PC-9 (cell line): Measurements from ENCODE around the gene PPARA. TPM values are rescaled to one million over a fixed set of nuclear protein-coding genes. Genes with fewer than 3 reads are reported as not detected.

Experiments
- BruUV-seq: library from RNA; stranded (reverse); fragments of 400-500 nt; replicated peaks from 2 replicates; lab custom pipeline; 2021; lab: Mats Ljungman, UMichigan
- CTCF ChIA-PET: fragments of 300-600 bp; sonication (Branson Sonifier 250); formaldehyde crosslinking; loops from one replicate; lab custom pipeline; 2022; ENCODE audit warnings: antibody characterized with exemption; lab: Charles Lee
- POLR2A ChIA-PET: fragments of 300-600 bp; sonication (Branson Sonifier 250); formaldehyde crosslinking; loops from one replicate; lab custom pipeline; 2022; ENCODE audit warnings: antibody characterized with exemption; ENCODE audit not compliant: unreplicated experiment; lab: Charles Lee
- DNase-seq, 2 experiments: peaks; one replicate each; pipeline versions ENCODE4 v3.0.0 to v3.0.0-alpha.2; 2015 to 2022; ENCODE audit warnings: mixed read lengths in 1 of 2
- H2AFZ ChIP-seq: fragments of 200-600 bp; sonication (generic); 2 replicates; pipeline ENCODE4 v1.8.1; 2017; ENCODE audit warnings: antibody characterized with exemption
- H3F3A ChIP-seq: fragments of 200-600 bp; sonication (generic); 2 replicates; pipeline ENCODE4 v1.8.1; 2017; ENCODE audit warnings: antibody characterized with exemption, mild to moderate bottlenecking, low read depth; ENCODE audit not compliant: insufficient read depth
- H3K27ac ChIP-seq: fragments of 200-600 bp; sonication (generic); 2 replicates; pipeline ENCODE4 v1.6.1; 2016; ENCODE audit warnings: mixed run types
- H3K27me3 ChIP-seq: fragments of 200-600 bp; sonication (generic); 2 replicates; pipeline ENCODE4 v1.6.1; 2016; ENCODE audit warnings: low read depth, mixed run types; ENCODE audit not compliant: insufficient read depth
- H3K36me3 ChIP-seq: fragments of 200-600 bp; sonication (generic); 2 replicates; pipeline ENCODE4 v1.6.1; 2016; ENCODE audit warnings: low read depth, mixed run types
- H3K4me1 ChIP-seq: fragments of 200-600 bp; sonication (generic); replicated peaks from 2 replicates; pipeline ENCODE4 v1.6.1; 2016; ENCODE audit warnings: mixed run types; ENCODE audit not compliant: insufficient read depth
- H3K4me2 ChIP-seq: fragments of 200-600 bp; sonication (generic); 2 replicates; pipeline ENCODE4 v1.6.1; 2017; ENCODE audit warnings: mixed run types
- H3K4me3 ChIP-seq: fragments of 200-600 bp; sonication (generic); 2 replicates; pipeline ENCODE4 v1.6.1; 2016; ENCODE audit warnings: mixed run types
- H3K79me2 ChIP-seq: fragments of 200-600 bp; sonication (generic); 2 replicates; pipeline ENCODE4 v1.6.1; 2017; ENCODE audit warnings: low read depth, mixed run types
- H3K9me2 ChIP-seq: fragments of 200-600 bp; sonication (generic); 2 replicates; pipeline ENCODE4 v1.8.1; 2017; ENCODE audit warnings: mild to moderate bottlenecking; ENCODE audit not compliant: insufficient read depth
- H3K9me3 ChIP-seq: fragments of 200-600 bp; sonication (generic); 2 replicates; pipeline ENCODE4 v1.8.1; 2016; ENCODE audit warnings: low read depth; ENCODE audit not compliant: insufficient read depth
- H4K20me1 ChIP-seq: fragments of 200-600 bp; sonication (generic); 2 replicates; pipeline ENCODE4 v1.8.1; 2017; ENCODE audit not compliant: insufficient read depth
- EZH2 ChIP-seq: fragments of 200-600 bp; sonication (generic); IDR thresholded peaks from 2 replicates; pipeline ENCODE4 v1.8.0; 2017; ENCODE audit warnings: antibody characterized with exemption, low read depth
- intact Hi-C: fragments of 100-400 bp; cut with micrococcal nuclease; formaldehyde crosslinking; loops from one replicate; pipeline ENCODE4 v1.10.0; 2022; ENCODE audit not compliant: unreplicated experiment
- total RNA-seq: library from RNA; stranded (reverse); gene quantifications from 2 replicates; pipeline ENCODE4 v1.2.3, GENCODE V29; 2021
- TF ChIP-seq, protein P1 (sequence below): fragments of 200-600 bp; sonication (generic); conservative IDR thresholded peaks from 2 replicates; pipeline ENCODE4 v1.6.1; 2017; ENCODE audit warnings: mixed run types, antibody characterized with exemption, mild to moderate bottlenecking, moderate library complexity

PPARA gene
- total RNA-seq, 1 experiment from 2014 or later, result 43.9 TPM

DNA sequence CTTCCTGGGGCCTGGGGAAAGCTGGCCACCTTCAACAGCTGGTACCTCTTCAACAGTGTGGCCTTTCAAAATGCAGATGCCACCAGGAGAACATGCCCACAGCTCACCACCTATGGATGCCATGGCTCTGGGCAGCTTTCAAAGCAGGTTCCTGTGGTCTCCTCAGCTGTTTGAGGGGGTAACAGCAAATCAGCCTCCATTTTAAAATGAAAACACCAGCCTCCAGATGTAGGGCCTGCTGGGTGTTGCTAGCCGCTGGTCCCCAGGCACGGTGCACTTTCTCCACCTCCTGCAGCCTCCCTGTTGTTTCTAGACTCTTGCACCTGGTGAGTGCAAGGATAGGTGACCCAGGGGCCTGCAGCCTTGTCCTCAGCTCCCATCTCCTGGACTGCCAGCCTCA is 89.7 kb downstream of the PPARA start:
- H3K9me3 ChIP-seq, result no peaks in the 10 kb centered on the region
- no peaks in the 10 kb centered on the region for H3K9me2 ChIP-seq
- peaks cover 3% of the 10 kb centered on the region; the same call in 1 of the 2 replicates for H4K20me1 ChIP-seq
- POLR2A ChIA-PET, result no interaction called here
- DNase-seq, result no peak
- H2AFZ ChIP-seq, result no peak overlapping the region
- no peak overlapping the region for H3K4me2 ChIP-seq
- no peaks in the 10 kb centered on the region for H3K27me3 ChIP-seq
- intact Hi-C loops, result no loop called here
- H3K79me2 ChIP-seq, result no peaks in the 10 kb centered on the region
- H3F3A ChIP-seq, result no peaks in the 10 kb centered on the region
- no TSS peak for BruUV-seq
- no peaks in the 10 kb centered on the region for H3K36me3 ChIP-seq
- H3K27ac ChIP-seq, result no peak overlapping the region
- H3K4me3 ChIP-seq, result no peak overlapping the region
- no peak for TF ChIP-seq EZH2
- TF ChIP-seq, protein P1, sequence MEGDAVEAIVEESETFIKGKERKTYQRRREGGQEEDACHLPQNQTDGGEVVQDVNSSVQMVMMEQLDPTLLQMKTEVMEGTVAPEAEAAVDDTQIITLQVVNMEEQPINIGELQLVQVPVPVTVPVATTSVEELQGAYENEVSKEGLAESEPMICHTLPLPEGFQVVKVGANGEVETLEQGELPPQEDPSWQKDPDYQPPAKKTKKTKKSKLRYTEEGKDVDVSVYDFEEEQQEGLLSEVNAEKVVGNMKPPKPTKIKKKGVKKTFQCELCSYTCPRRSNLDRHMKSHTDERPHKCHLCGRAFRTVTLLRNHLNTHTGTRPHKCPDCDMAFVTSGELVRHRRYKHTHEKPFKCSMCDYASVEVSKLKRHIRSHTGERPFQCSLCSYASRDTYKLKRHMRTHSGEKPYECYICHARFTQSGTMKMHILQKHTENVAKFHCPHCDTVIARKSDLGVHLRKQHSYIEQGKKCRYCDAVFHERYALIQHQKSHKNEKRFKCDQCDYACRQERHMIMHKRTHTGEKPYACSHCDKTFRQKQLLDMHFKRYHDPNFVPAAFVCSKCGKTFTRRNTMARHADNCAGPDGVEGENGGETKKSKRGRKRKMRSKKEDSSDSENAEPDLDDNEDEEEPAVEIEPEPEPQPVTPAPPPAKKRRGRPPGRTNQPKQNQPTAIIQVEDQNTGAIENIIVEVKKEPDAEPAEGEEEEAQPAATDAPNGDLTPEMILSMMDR, result no peak
- H3K4me1 ChIP-seq, result no peaks in the 10 kb centered on the region
- CTCF ChIA-PET, result no interaction called here

DNA sequence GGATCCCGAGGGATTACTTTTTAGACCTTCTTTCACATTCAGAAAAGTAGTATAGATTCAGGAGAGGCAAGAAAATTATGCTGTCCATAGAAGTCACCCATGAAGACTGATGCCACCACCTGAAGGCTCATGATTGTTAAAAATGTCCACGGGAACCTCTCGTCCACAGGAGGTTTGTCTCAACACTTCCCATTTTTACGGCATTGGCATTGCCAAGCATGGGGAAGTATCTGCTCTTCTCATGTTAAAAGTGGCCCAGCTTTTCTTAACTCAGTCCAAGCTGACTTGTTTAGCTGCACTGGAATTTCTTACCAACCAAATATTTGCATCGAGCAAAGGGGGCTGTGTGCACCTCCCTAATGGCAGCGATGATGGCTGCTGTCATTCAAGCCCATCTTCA is 90.2 kb downstream of the PPARA start:
- intact Hi-C loops, result no loop called here
- no peaks in the 10 kb centered on the region for H3K9me2 ChIP-seq
- no TSS peak for BruUV-seq
- H3K27me3 ChIP-seq, result no peaks in the 10 kb centered on the region
- DNase-seq, result no peak
- no peaks in the 10 kb centered on the region for H3K79me2 ChIP-seq
- no peaks in the 10 kb centered on the region for H3K4me1 ChIP-seq
- H3K4me2 ChIP-seq, result no peak overlapping the region
- H3F3A ChIP-seq, result no peaks in the 10 kb centered on the region
- H3K9me3 ChIP-seq, result no peaks in the 10 kb centered on the region
- CTCF ChIA-PET, result no interaction called here
- no peak for TF ChIP-seq EZH2
- TF ChIP-seq, protein P1, result no peak
- H3K27ac ChIP-seq, result no peak overlapping the region
- no peak overlapping the region for H3K4me3 ChIP-seq
- H2AFZ ChIP-seq, result no peak overlapping the region
- H3K36me3 ChIP-seq, result no peaks in the 10 kb centered on the region
- H4K20me1 ChIP-seq, result peaks cover 3% of the 10 kb centered on the region; the same call in 1 of the 2 replicates
- POLR2A ChIA-PET, result no interaction called here

- H4K20me1 ChIP-seq, result peaks cover 3% of the 10 kb centered on the region; the same call in 1 of the 2 replicates
- intact Hi-C loops, result no loop called here
- H3K79me2 ChIP-seq, result no peaks in the 10 kb centered on the region
- no peaks in the 10 kb centered on the region for H3K36me3 ChIP-seq
- H3K27me3 ChIP-seq, result no peaks in the 10 kb centered on the region
- no peaks in the 10 kb centered on the region for H3K9me3 ChIP-seq
- no peaks in the 10 kb centered on the region for H3K4me1 ChIP-seq
- no peak for DNase-seq
- H3K4me3 ChIP-seq, result no peak overlapping the region
- H3K4me2 ChIP-seq, result no peak overlapping the region
- ChIA-PET POLR2A (interaction anchor here (0.7 kb wide), 1 partner anchor 69 kb away, joined by 6 read pairs; no protein-coding TSS in a partner anchor), CTCF (no interaction called here)
- TF ChIP-seq, protein P1, result no peak
- TF ChIP-seq EZH2, result no peak
- H3K27ac ChIP-seq, result no peak overlapping the region
- no peaks in the 10 kb centered on the region for H3F3A ChIP-seq
- H3K9me2 ChIP-seq, result no peaks in the 10 kb centered on the region
- no peak overlapping the region for H2AFZ ChIP-seq
- no TSS peak for BruUV-seq
Measured at GRCh38 chr22:46240907-46241306, 90.6 kb downstream of the PPARA start.
